GM18951 (cell line): ENCODE measurements around the gene KIAA1328.

Experiments used
- POLR2A ChIP-seq: IDR thresholded peaks from 4 replicates; pipeline ENCODE4 v1.6.1; 2011; ENCODE audit warnings: mild to moderate bottlenecking; ENCODE audit not compliant: insufficient read length, insufficient read depth; ENCODE audit errors: extremely low read depth
- in situ Hi-C: fragments of 300-500 bp; cut with MboI; formaldehyde crosslinking; loops from one replicate; pipeline ENCODE4 v1.12.0; 2022; ENCODE audit warnings: low sequenced_read_pairs, mixed read lengths, inconsistent platforms; ENCODE audit not compliant: unreplicated experiment

KIAA1328 gene

GRCh38 chr18:36993068-36993467 lies 164.1 kb downstream of the KIAA1328 start:
- in situ Hi-C loops = no loop called here
- TF ChIP-seq POLR2A = no peak

GRCh38 chr18:37006742-37007141 lies 177.8 kb downstream of the KIAA1328 start:
- no peak for TF ChIP-seq POLR2A
- in situ Hi-C loops = no loop called here

GRCh38 chr18:37012452-37012851 lies 183.5 kb downstream of the KIAA1328 start:
- no peak for TF ChIP-seq POLR2A
- in situ Hi-C loops = no loop called here

DNA sequence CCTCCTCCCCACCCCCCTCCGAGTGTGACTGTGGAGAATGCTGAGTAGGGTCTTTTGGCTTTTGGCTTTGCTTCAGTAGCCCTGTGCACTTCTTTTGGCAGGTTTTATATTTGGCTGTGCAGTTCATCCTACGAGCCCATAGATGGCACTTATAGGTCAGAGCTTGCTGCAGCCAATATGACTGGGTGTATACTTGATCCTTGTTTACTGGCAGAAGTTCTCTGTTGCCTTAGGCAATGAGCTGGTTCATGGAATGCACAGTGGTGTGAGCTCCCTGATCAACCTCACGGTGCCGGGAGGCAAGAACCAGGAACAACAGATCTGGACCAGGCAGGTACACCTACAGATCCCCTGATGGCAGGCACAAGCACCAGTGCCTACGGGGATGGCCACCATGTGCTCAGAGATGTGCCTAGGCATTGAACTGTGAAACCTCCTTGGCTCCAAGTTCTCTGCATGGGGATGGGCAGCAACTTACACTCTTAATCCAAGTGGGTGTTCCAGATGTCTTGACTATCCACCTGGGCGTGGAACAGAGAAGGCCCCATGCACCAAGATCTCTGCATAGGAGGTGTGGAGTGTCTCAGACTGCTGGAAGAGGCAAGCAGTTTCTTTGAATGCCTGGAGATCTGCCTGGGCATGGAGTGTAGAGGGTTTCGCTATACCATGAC lies 190.4 kb downstream of the KIAA1328 start:
- no peak for TF ChIP-seq POLR2A
- in situ Hi-C loops = no loop called here

GRCh38 chr18:37033419-37033818 lies 204.5 kb downstream of the KIAA1328 start:
- in situ Hi-C loops = no loop called here
- TF ChIP-seq POLR2A = no peak

DNA sequence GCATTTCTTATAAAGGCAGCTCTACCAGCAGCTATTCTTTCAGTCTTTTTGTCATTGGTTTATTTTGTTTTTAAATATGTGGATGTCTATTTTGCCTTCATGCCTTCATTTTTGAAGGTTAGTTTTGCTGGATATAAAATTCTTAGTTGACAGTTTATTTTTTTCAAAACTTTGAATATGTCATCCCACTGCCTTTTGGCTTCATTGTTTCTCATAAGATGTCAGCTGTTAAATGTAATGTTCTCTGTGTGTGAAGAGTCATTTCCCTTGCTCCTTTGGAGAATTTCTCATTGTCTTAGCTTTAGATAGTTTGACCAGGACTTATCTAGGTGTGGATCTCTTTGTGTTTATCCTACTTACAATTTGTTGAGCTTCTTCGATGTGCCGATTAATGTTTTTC lies 213.5 kb downstream of the KIAA1328 start:
- in situ Hi-C loops = no loop called here
- TF ChIP-seq POLR2A = no peak

DNA sequence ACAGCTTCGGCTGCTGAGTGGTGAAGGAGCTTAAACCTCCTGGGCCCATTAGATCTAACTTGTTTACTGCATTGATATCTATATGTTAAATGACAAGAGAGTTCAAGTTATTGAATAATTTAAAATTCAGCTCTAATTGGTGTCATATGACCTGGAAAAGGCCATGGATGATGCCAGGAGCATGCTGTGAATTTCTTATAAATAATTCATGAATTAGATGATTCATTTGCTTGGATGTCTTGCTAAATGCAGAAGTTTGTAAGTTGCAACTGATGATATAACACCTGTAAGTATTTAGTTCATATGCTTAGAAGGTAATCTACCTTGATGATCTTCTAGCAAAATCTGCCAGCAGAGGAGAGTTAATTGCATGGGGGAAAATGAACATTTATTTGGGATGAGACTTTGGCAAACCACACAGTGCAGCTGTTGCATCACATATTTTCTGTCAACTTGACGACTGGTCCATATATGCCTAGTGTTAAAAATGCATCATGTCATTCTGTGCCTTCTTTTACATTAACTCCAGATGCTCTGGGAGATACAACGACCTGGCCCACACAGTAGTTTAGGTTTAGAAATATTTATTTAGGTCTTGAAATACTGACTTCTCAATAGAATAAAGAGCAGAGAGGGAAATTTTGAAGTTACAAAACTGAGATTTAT lies 226.3 kb downstream of the KIAA1328 start:
- no peak for TF ChIP-seq POLR2A
- in situ Hi-C loops = no loop called here

- TF ChIP-seq POLR2A = no peak
- in situ Hi-C loops = no loop called here
Measured at GRCh38 chr18:37064187-37064586, 235.3 kb downstream of the KIAA1328 start.

GRCh38 chr18:37065254-37065653 lies 236.3 kb downstream of the KIAA1328 start:
- no peak for TF ChIP-seq POLR2A
- in situ Hi-C loops = no loop called here

DNA sequence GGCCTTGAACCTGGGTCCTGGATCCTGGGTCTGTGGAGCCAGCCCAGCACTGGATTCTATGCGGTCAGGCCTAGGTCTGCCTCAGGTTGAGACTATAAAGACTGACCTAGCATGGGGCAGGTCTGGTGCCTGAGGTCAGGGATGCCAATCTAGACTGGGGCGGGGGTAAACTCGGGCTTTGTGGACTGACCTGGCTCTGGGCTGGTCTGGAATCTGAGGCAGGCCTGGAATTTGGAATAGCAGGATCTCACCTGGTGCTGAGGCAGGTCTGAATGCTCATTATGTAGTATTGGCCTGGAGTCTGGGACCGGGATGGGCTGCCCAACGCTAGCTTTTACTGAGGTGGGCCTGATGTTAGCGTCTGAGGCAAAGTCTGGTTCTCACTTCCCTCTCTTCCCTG lies 256.0 kb downstream of the KIAA1328 start:
- in situ Hi-C loops = no loop called here
- no peak for TF ChIP-seq POLR2A

DNA sequence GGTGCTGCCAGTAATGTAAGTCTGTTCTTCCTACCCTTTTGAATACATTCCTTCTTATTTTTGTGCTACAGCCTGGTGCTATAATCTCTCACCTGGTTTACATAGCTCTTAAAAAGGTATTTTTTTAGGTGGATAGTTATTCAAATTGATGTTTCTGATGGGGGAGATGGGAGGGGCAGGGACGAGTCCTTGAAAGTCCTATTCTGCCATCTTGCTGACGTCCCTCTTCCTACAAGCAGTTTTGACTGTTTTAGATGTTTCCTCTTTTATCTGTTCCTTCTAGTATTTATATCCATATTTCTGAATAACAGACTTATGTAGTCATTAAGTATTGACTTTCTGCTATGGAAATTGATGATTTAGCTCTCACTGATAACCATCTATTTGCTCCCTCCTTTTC lies 256.4 kb downstream of the KIAA1328 start:
- TF ChIP-seq POLR2A = no peak
- in situ Hi-C loops = no loop called here

- in situ Hi-C loops = no loop called here
- no peak for TF ChIP-seq POLR2A
Measured at GRCh38 chr18:37107748-37108522, 279.0 kb downstream of the KIAA1328 start.

DNA sequence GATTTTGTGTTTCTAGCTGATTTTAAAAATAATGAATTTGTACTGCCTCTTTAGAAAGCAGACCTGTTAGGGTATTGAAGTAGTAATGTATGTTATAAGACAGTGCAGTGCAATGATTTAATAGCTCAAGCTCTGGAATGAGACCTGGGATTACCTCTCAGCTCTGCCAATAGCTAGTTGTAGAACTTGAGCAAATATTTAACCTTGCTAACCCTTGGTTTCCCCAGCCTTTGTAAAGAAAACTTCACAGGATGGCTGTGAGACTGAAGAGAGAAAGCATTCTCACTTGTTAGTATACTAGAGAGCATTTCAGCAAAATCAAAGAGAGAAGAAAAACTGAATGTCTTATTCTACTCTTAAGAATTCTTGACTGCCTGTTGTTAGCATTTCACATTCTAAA lies 293.9 kb downstream of the KIAA1328 start:
- in situ Hi-C loops = no loop called here

DNA sequence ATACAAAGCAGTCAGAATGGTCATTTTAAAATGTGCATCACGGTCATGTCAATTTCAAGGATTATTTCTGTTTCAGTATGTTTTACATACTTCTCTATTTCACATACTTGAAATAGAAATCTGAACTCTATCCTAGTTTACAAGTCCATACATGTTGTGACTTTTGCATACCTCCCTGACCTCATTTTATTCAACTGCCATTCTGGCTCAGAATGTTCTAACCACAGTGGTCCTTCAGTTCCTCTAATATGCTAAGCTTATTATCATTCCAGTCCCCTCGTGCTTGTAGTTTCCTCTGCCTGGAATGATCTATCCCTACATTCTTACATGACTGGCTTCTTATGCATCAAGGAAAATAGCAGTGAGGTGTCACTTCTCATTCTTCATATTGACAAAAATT lies 295.6 kb downstream of the KIAA1328 start:
- TF ChIP-seq POLR2A = no peak
- in situ Hi-C loops = no loop called here

More for the DNA sequence above, 293.9 kb downstream of the KIAA1328 start:
- no peak for TF ChIP-seq POLR2A
